DMS114 treated with DMSO at 0.1 percent for 48 hours (cell line): Measurements from ENCODE around the gene CD68.

ENCODE experiments used
- DNase-seq: peaks from one replicate; lab custom pipeline; 2025; ENCODE audit not compliant: unreplicated experiment; lab: John Stamatoyannopoulos, UW

CD68 gene

DNA sequence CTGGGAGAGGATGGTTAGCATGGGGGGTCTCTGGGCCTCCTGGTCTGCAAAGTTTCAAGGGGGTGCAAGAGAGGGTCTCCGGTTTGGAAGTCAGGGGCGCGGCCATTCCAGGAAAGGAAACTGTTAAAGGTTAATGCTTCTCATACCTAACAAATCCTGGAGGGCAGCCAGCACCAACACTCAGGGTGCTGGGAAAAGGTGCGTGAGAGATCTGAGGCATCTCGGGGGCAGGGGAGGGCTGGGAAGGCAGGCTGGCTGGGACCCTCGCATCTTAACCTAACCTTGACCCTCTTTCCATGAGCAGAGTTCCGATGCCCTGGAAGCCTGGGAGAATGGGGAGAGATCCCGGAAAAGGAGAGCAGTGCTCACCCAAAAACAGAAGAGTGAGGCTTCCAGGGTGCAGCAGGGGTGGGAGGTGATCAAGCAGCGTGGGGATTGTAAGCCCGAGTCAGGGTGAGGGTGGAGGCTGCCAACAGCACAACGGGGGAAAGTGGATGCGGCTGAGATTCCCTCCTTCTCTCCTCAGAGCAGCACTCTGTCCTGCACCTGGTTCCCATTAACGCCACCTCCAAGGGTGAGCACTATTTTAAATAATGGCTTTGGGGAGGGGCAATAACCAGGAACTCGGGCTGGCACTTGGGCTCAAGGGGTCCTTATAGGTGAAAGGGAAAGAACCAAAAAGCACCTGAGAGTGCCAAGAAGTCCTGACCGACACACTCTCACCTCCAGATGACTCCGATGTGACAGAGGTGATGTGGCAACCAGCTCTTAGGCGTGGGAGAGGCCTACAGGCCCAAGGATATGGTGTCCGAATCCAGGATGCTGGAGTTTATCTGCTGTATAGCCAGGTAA is 19.9 kb upstream of the CD68 start:
- DNase-seq = no peak

DNA sequence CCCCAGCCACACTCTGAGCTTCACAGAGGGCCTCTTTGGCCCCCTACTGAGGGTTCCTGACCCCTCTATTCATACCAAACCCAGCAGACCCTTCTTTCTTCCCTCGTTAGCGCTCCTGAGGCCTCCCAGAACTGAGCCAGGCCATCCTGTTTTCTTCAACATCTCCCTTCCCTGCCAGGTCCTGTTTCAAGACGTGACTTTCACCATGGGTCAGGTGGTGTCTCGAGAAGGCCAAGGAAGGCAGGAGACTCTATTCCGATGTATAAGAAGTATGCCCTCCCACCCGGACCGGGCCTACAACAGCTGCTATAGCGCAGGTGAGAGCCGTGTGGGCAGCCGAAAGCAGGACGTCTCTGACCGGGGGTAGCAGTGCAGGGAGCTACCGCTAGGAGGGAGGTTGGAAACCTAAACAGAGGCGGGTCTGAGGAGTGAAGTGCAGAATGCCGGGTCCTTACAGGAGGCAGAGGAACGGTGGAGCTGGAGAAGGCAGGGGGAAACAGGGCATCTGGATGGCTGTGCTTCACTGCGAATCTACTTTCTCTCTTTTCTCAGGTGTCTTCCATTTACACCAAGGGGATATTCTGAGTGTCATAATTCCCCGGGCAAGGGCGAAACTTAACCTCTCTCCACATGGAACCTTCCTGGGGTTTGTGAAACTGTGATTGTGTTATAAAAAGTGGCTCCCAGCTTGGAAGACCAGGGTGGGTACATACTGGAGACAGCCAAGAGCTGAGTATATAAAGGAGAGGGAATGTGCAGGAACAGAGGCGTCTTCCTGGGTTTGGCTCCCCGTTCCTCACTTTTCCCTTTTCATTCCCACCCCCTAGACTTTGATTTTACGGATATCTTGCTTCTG is 19.0 kb upstream of the CD68 start:
- DNase-seq = peak; percentile 39

DNA sequence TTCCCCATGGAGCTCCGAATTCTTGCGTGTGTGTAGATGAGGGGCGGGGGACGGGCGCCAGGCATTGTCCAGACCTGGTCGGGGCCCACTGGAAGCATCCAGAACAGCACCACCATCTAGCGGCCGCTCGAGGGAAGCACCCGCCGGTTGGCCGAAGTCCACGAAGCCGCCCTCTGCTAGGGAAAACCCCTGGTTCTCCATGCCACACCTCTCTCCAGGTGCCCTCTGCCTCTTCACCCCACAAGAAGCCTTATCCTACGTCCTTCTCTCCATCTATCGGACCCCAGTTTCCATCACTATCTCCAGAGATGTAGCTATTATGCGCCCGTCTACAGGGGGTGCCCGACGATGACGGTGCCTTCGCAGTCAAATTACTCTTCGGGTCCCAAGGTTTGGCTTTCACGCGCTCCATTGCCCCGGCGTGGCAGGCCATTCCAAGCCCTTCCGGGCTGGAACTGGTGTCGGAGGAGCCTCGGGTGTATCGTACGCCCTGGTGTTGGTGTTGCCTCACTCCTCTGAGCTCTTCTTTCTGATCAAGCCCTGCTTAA is 18.3 kb upstream of the CD68 start:
- peak; percentile 67 for DNase-seq

DNA sequence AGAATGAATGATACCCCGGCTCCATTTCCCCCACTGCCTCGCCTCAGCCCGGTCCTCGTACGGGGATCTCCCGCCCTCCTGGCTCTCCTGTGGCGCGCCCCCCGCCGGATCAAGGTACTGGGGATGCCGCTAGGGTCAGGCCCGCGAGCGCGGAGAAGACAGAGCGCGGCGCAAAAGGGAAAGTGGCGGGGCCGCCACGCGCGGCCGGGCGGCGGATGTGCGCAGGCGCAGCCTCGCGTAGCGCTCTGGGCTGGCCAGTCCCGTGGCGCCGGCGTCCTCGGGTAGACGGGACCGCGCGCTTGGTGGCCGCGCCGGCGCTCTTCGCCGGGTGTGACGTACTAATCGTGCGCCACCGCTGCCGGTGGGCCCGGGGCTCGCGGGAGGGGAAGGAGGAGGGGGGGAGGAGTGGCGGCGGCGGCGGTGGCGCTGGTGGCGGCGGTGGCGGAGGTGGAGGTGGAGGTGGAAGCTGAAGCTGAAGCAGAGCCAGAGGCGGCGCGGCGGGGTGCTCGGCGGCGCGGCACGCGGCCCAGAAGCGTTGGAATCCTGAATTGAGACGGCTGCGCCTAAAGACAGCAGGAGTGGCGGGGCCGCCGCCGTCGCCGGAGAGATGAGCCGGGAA is 17.7 kb upstream of the CD68 start, which contains the start of gene SENP3:
TSS of gene SENP3 (plus strand) at position 331 of the 619 bp plus-strand sequence. CDS start 1,158 bp downstream, outside the sequence.
- DNase-seq = peak; percentile 60

DNA sequence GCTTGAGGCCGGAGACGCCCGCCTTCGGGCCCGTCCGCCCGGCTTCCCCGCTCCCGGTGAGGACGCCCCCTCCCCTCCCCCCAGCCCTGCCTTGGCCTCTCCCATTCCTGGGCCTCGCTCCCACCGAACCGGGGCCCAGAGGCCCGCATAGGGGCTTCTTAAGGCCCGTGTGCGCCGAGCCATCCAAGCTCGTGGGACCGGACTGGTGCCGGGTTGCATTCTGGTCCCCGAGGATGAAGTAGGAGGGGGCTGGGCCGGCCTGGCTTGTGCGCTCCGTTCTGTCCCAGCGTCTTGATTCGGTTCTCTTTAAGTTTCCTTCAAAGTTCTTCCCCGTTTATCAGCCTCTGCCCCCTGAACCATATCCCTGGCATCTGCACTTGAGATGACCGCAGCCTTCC is 17.2 kb upstream of the CD68 start:
- DNase-seq = no peak

DNA sequence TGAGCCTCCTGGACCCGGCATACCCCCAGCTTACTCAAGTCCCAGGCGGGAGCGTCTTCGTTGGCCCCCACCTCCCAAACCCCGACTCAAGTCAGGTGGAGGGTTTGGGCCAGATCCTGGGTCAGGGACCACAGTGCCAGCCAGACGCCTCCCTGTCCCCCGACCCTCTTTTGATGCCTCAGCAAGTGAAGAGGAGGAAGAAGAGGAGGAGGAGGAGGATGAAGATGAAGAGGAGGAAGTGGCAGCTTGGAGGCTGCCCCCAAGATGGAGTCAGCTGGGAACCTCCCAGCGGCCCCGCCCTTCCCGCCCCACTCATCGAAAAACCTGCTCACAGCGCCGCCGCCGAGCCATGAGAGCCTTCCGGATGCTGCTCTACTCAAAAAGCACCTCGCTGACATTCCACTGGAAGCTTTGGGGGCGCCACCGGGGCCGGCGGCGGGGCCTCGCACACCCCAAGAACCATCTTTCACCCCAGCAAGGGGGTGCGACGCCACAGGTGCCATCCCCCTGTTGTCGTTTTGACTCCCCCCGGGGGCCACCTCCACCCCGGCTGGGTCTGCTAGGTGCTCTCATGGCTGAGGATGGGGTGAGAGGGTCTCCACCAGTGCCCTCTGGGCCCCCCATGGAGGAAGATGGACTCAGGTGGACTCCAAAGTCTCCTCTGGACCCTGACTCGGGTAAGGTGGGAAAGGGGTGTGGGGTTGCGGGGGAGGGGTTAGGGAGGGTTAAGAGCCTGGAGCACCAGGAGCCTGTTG is 16.1 kb upstream of the CD68 start:
- no peak for DNase-seq

DNA sequence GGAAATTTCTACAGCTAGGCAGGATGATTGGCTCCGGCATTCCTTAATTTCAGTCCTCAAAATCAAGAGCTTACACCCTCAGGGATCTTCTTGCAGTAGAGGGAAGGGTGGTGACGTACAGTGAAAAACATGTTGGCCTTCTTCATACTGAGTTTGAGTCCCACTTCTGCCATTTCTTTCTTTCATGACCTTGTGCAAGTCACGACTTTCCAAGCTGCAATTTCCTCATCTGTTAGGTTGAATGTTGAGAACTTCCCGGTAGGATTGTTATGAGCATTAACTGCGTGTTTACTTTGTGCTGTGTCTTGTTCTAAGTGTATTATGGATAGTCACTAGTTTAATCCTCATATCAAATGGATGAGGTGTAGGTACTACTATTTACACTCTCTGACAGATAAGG is 9.9 kb upstream of the CD68 start:
- DNase-seq = no peak

DNA sequence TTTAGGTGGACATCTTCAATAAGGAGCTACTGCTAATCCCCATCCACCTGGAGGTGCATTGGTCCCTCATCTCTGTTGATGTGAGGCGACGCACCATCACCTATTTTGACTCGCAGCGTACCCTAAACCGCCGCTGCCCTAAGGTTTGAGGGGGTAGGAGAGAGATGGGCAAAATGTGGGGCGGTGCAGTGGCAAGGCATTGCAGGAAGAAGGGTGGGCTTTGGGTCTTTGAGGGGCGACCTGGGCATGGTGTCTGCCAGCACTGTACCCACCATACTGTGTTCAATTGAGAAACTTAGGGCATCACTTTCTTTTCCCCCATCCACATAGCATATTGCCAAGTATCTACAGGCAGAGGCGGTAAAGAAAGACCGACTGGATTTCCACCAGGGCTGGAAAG is 9.1 kb upstream of the CD68 start:
- no peak for DNase-seq

DNA sequence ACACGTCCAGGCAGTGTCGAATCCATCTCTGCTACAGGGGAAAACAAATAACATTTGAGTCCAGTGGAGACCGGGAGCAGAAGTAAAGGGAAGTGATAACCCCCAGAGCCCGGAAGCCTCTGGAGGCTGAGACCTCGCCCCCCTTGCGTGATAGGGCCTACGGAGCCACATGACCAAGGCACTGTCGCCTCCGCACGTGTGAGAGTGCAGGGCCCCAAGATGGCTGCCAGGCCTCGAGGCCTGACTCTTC is 7.2 kb upstream of the CD68 start:
- no peak for DNase-seq

DNA sequence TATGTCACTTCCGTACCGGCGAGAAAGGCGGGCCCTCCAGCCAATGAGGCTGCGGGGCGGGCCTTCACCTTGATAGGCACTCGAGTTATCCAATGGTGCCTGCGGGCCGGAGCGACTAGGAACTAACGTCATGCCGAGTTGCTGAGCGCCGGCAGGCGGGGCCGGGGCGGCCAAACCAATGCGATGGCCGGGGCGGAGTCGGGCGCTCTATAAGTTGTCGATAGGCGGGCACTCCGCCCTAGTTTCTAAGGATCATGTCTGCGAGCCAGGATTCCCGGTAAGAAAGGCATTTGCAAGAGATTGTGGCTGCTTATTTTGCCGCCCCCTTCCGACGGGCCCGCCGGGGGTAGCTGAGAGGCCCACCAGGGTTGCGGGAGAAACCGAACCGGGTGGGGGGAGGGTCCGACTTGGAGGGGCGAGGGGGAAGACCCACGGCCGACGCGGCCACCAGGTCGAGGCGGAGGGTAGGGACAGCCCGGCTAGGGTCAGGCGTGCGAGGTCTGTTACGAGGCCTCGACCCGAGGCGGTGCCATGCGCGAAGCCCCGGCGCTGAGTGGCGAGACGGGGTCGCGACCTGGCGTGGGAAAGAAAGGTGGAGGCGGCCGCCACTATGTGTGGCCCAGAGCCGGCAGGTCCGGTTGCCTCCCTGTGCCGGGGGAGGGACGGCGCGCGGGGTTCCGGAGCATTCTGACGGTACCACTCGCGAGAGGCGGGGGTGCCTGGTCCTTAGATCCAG is 6.7 kb upstream of the CD68 start:
- DNase-seq = peak; percentile 95

DNA sequence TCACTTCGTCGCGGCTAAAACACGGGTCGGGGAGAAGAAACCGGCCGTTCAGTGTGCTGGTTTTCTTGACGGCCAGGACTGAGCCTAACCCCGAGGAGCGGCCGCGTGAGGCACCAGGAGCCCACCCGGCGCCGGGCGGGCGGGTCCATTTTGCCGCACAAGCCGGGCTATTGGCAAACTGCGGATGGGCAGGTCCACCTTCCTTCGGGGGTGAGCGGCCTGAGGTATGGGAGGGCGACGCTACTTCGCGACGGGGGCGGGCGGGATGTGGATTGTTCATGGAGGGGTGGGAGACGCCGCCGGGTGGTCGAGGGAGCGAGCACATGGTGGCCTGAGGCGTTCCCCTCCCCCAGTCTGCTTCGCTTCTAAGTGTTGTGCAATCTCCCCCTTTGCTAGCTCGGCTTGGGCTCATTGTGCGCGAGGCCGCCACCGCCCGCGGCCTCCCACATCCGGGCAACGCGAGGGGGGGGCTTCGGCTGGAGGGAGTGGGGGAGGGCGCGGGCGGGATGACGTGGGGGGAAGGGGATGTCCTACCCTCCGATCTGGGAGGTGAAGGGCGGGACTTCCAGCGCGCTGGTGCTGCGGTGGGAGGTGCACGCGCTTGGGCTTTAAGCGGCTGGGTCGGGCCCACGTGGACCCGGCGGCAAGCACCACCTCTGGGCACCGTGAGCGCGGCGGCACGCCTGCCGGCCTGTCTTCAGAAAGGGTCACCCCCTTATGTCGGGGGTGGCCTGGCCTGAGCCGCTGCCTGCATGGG is 5.9 kb upstream of the CD68 start:
- peak; percentile 46 for DNase-seq

DNA sequence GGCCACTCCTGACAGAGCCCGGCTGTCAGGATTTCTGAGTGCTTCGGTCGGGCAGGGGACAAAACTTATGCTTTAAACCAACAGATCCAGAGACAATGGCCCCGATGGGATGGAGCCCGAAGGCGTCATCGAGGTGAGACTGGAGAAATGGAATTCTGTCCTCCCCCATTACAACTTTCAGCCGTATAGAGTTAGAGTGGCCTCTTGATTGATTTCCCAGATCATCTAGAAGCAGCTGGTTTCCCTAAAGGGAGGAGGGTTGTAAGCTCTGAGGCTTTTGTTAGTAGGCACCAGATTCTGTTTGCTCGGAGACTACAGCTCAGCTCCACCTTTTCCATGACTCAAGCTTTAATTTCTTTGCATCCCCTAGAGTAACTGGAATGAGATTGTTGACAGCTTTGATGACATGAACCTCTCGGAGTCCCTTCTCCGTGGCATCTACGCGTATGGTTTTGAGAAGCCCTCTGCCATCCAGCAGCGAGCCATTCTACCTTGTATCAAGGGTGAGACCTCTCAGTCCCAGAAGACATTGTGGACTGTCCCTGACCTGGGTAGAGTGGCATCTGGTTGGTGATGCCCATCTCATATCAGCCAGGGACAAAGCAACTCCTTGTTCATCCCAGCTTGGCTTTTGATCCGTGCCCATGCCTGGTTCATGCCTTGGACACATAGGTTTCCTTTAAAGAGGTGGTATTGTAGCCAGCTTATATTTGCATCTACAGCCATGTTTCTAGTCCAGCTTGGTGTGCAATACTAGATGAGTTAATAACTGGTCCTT is 5.1 kb upstream of the CD68 start:
- no peak for DNase-seq

DNA sequence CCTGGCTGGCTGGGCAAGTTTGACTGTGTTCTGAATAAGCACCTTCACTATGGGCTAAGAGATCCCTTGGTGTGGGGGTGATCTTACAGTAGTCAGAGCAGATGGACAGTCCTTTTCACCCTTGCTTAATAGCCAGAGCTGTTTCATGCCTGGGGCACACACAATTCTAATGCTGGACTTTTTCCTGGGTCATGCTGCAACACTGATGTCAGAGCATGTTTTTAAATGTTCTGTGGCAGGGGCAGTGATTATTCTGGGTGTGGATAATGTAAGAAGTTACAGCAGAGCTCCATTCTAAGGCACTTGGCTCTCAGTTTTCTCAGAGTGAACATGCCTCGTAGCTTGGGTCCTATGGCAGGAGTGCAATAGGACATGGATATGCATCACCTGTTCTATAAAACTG is 4.0 kb upstream of the CD68 start:
- DNase-seq = no peak

DNA sequence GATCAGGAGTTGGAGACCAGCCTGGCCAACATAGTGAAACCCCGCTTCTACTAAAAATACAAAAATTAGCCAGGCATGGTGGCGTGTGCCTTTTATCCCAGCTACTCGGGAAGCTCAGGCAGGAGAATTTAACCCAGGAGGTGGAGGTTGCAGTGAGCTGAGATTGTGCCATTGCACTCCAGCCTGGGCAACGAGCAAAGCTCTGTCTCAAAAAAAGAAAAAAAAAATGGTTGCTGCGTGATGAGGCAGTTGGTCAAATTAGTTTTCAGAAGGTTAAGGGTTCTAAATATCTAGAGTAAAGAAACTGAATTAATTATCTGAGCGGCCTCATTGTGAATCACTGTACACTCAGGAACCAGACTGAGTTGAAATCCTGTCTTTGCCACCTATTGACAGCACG is 3.5 kb upstream of the CD68 start:
- no peak for DNase-seq

DNA sequence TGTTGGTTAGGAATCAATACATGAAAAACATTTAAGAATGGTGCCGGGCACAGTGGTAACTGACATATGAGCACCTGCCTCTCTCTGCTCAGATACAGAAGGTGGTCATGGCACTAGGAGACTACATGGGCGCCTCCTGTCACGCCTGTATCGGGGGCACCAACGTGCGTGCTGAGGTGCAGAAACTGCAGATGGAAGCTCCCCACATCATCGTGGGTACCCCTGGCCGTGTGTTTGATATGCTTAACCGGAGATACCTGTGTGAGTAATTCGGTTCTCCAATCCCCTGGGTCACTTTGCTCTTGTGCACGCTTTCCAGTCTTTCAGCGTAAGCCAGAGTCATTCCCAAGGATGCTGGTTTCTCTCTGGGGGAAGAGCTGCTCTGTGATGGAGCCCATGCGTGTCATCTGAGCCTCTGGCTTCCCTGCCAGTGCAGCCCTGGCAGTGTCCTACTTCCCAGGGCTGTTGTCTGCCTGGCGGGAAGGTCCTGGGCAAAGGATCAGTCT is 3.0 kb upstream of the CD68 start:
- no peak for DNase-seq

DNA sequence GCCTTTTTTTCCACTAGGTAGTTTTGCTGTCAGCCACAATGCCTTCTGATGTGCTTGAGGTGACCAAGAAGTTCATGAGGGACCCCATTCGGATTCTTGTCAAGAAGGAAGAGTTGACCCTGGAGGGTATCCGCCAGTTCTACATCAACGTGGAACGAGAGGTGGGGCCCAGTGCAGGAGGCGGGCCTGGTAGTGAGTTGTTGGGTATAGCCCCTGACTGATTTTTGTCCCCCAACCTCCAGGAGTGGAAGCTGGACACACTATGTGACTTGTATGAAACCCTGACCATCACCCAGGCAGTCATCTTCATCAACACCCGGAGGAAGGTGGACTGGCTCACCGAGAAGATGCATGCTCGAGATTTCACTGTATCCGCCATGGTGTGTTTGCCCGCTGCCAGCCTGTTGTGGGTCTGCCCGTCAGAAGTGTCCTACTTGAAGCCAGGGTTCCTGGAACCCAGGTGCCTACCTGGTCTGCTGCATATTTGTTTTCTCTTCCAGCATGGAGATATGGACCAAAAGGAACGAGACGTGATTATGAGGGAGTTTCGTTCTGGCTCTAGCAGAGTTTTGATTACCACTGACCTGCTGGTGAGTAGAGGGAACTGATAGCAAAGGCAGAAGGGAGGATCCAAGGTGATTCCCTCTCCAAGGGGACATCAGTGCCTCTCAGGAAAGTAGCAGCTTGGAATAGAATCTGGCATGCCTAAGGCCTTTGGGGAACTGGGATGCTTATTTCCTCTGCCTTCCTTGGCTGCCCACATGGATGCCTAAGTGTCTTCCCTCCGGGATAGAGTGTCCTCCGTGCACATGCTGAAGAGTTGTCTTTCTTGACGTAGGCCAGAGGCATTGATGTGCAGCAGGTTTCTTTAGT is 1.9 kb upstream of the CD68 start:
- no peak for DNase-seq

DNA sequence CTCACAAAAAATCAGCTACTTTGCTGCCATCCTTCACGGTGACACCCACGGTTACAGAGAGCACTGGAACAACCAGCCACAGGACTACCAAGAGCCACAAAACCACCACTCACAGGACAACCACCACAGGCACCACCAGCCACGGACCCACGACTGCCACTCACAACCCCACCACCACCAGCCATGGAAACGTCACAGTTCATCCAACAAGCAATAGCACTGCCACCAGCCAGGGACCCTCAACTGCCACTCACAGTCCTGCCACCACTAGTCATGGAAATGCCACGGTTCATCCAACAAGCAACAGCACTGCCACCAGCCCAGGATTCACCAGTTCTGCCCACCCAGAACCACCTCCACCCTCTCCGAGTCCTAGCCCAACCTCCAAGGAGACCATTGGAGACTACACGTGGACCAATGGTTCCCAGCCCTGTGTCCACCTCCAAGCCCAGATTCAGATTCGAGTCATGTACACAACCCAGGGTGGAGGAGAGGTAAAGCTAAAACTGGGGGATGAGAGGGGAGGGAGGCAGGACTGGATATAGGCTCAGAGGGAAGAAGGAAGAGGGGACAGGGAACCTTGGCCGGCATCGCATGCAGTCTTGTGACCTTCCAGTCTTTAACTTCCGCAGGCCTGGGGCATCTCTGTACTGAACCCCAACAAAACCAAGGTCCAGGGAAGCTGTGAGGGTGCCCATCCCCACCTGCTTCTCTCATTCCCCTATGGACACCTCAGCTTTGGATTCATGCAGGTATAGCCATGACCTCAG is 581 bp downstream of the CD68 start:
- DNase-seq = no peak
